Thyroid gland (tissue), 4 donors: Measurements from ENCODE around the gene SNX3.

Experiments used
- POLR2A ChIP-seq, 2 donors: fragments of 450-650 bp; IDR thresholded peaks; one replicate each; pipeline ENCODE4 v1.6.1; 2017; ENCODE audit warnings: antibody characterized with exemption in 2 of 2, mild to moderate bottlenecking in 2 of 2, moderate library complexity in 1 of 2
- TF ChIP-seq, protein P1 (sequence below), 6 experiments: fragments of 200-600 bp in 3 of 6; fragments of 450-650 bp in 3 of 6; sonication (generic) in 3 of 6; IDR thresholded peaks; one replicate each; pipeline ENCODE4 v1.5.1; 2016 to 2019; ENCODE audit warnings: antibody characterized with exemption in 6 of 6, mild to moderate bottlenecking in 2 of 6, inconsistent platforms in 1 of 6, moderate library complexity in 1 of 6

DNA sequence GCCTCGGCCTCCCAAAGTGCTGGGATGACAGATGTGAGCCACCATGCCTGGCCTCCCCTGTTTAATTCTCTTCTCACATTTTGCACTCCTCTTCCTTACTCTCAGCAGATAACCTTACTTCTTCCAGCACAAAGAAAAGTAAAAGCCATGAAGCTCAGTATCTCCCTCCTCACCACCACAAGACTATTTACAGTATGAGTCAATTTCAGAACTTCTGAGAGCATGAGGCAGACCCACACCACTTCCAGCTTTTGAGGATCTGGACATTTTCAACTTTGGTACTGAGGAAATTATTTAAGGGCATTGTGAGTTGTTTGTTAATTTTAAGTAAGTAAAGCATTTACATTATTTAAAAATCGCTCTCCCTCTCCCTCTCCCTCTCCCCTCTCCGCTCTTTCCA, 8.0 kb upstream of the SNX3 start:
- TF ChIP-seq, protein P1, sequence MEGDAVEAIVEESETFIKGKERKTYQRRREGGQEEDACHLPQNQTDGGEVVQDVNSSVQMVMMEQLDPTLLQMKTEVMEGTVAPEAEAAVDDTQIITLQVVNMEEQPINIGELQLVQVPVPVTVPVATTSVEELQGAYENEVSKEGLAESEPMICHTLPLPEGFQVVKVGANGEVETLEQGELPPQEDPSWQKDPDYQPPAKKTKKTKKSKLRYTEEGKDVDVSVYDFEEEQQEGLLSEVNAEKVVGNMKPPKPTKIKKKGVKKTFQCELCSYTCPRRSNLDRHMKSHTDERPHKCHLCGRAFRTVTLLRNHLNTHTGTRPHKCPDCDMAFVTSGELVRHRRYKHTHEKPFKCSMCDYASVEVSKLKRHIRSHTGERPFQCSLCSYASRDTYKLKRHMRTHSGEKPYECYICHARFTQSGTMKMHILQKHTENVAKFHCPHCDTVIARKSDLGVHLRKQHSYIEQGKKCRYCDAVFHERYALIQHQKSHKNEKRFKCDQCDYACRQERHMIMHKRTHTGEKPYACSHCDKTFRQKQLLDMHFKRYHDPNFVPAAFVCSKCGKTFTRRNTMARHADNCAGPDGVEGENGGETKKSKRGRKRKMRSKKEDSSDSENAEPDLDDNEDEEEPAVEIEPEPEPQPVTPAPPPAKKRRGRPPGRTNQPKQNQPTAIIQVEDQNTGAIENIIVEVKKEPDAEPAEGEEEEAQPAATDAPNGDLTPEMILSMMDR (IDR thresholded peaks at IDR 0.05) = no peak
- TF ChIP-seq POLR2A (IDR thresholded peaks at IDR 0.05) = no peak
